ENCODE measurements around the gene RFTN1. TPM values are rescaled to one million over a fixed set of nuclear protein-coding genes. Genes with fewer than 3 reads are reported as not detected.

Gene RFTN1
- polyA plus RNA-seq, 2 of the 4 experiments (the other 2 are of a cell fraction) = 1.8 to 3.7 TPM

DNA sequence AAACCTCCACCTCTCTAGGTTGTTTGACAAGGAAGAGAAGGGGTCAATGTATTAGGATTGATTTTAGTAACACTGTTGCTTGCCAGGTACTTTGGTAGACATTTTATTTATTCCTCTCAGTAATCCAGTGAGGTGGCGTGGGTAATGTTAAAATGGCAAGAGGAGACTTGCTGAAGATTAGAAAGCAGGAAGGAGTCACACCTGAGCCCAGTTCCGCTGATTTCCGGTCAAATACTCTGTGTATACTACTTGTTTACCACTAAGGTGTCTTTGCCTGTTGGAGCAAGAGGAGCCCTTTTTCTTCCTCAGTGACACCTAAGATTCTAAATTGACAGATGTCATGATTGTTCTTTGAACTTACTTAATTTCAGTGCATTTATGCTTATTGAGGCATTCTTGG lies 246.8 kb downstream of the RFTN1 start:
- 91% methylated on average over 3 of the region's 3 CpGs for WGBS (ENCODE audit: missing lambda C conversion rate)
- FAIRE-seq = no peak
- Histone ChIP-seq H3K4me1 (peaks cover 19% of the 10 kb centered on the region), H3K9me3 (no peaks in the 10 kb centered on the region), H3K4me3 (no peak overlapping the region), H3K27ac (no peak overlapping the region), H3K4me2 (peak overlapping the region; percentile 83)
- POLR2A ChIA-PET = no interaction called here
- DNase-seq (ENCODE audit: low read depth in 1 of 2, low spot score in 1 of 2) = no peak
- TF ChIP-seq ZC3H11A (IDR thresholded peaks at IDR 0.05) = no peak
- no peak for TF ChIP-seq CBX2 (IDR thresholded peaks at IDR 0.05; ENCODE audit: borderline replicate concordance, low read depth)
- TF ChIP-seq RNF2 (IDR thresholded peaks at IDR 0.05; ENCODE audit: borderline replicate concordance, low read depth) = no peak
- TF ChIP-seq CEBPB (IDR thresholded peaks at IDR 0.05) = no peak
- CTCF ChIA-PET = interaction anchor here (1.0 to 6.7 kb wide), 4 partner anchors 24 to 284 kb away, joined by 3 to 41 read pairs (median 10); no protein-coding TSS in a partner anchor
- ATAC-seq = no peak

Other genes with a start within 250 kb of the RFTN1 start
- 34.7 and 37.5 TPM in 2 replicates for gene DPH3, start 248.8 kb downstream of the RFTN1 start, polyA plus RNA-seq (2011; rRNA removed)
- gene DPH3, start 248.8 kb downstream of the RFTN1 start, polyA plus RNA-seq (2017; fragmentation: RNase III; extraction: RNeasy Plus Mini Kit Qiagen cat#74134 plus additional on column Dnase treatment) = 20.3 to 21.8 TPM (median 20.5 TPM) in 3 replicates
- gene OXNAD1, start 248.5 kb downstream of the RFTN1 start, polyA plus RNA-seq (2011; rRNA removed) = 24.2 and 25.9 TPM in 2 replicates
- gene OXNAD1, start 248.5 kb downstream of the RFTN1 start, polyA plus RNA-seq (2017; fragmentation: RNase III; extraction: RNeasy Plus Mini Kit Qiagen cat#74134 plus additional on column Dnase treatment) = 8.4 to 9.1 TPM (median 8.8 TPM) in 3 replicates
- not detected in 2 replicates for gene DAZL, start 91.7 kb upstream of the RFTN1 start, polyA plus RNA-seq (2011; rRNA removed)
- not detected in 3 replicates for gene DAZL, start 91.7 kb upstream of the RFTN1 start, polyA plus RNA-seq (2017; fragmentation: RNase III; extraction: RNeasy Plus Mini Kit Qiagen cat#74134 plus additional on column Dnase treatment)